MM.1S (cell line): ENCODE measurements around the gene PRRX2.

Experiments
- DNase-seq: peaks from one replicate; pipeline ENCODE4 v3.0.0-alpha.2; 2015
- H2AFZ ChIP-seq: fragments of 300-600 bp; sonication (generic); 2 replicates; pipeline ENCODE4 v1.6.0; 2016; ENCODE audit warnings: antibody characterized with exemption, low read length
- H3F3A ChIP-seq: fragments of 300-600 bp; sonication (generic); 2 replicates; pipeline ENCODE4 v1.6.1; 2016; ENCODE audit warnings: mild to moderate bottlenecking, antibody characterized with exemption, low read length, moderate library complexity, mixed read lengths; ENCODE audit not compliant: insufficient read depth
- H3K27ac ChIP-seq: fragments of 300-600 bp; sonication (generic); 2 replicates; pipeline ENCODE4 v1.5.1; 2016; ENCODE audit warnings: mild to moderate bottlenecking, low read length
- H3K27me3 ChIP-seq: fragments of 300-600 bp; sonication (generic); replicated peaks from 2 replicates; pipeline ENCODE4 v1.6.0; 2016; ENCODE audit warnings: low read length; ENCODE audit not compliant: insufficient read depth
- H3K36me3 ChIP-seq: fragments of 300-600 bp; sonication (generic); replicated peaks from 2 replicates; pipeline ENCODE4 v1.6.1; 2016; ENCODE audit warnings: mild to moderate bottlenecking, low read length, mixed read lengths; ENCODE audit not compliant: insufficient read depth
- H3K4me1 ChIP-seq: fragments of 300-600 bp; sonication (generic); 2 replicates; pipeline ENCODE4 v1.6.1; 2016; ENCODE audit warnings: low read length, mixed read lengths
- H3K4me2 ChIP-seq: fragments of 300-600 bp; sonication (generic); 2 replicates; pipeline ENCODE4 v1.6.0; 2016; ENCODE audit warnings: low read depth, low read length
- H3K4me3 ChIP-seq: fragments of 300-600 bp; sonication (generic); 2 replicates; pipeline ENCODE4 v1.5.1; 2016; ENCODE audit warnings: low read length, mixed read lengths
- H3K79me2 ChIP-seq: fragments of 300-600 bp; sonication (generic); 2 replicates; pipeline ENCODE4 v1.6.1; 2016; ENCODE audit warnings: mixed run types, low read length, mixed read lengths
- H3K9ac ChIP-seq: fragments of 300-600 bp; sonication (generic); 2 replicates; pipeline ENCODE4 v1.6.1; 2016; ENCODE audit warnings: low read length, mixed read lengths
- H3K9me2 ChIP-seq: fragments of 300-600 bp; sonication (generic); replicated peaks from 2 replicates; pipeline ENCODE4 v1.6.1; 2016; ENCODE audit warnings: mild to moderate bottlenecking, low read length, mixed read lengths; ENCODE audit not compliant: insufficient read depth
- H3K9me3 ChIP-seq: fragments of 300-600 bp; sonication (generic); replicated peaks from 2 replicates; pipeline ENCODE4 v1.6.1; 2016; ENCODE audit warnings: mild to moderate bottlenecking, low read length, mixed read lengths; ENCODE audit not compliant: insufficient read depth
- H4K20me1 ChIP-seq: fragments of 300-600 bp; sonication (generic); 2 replicates; pipeline ENCODE4 v1.6.1; 2016; ENCODE audit warnings: mild to moderate bottlenecking, low read length, moderate library complexity, mixed read lengths; ENCODE audit not compliant: insufficient read depth
- CTCF ChIP-seq: fragments of 300-600 bp; sonication (generic); IDR thresholded peaks from 2 replicates; pipeline ENCODE4 v1.5.1; 2016; ENCODE audit warnings: antibody characterized with exemption, low read length, mixed read lengths
- EZH2 ChIP-seq: fragments of 300-600 bp; sonication (generic); optimal IDR thresholded peaks from 2 replicates; pipeline ENCODE3; 2017; ENCODE audit warnings: low read depth, mild to moderate bottlenecking, antibody characterized with exemption, low read length, mixed read lengths
- EZH2phosphoT487 ChIP-seq: fragments of 300-600 bp; sonication (generic); IDR thresholded peaks from 2 replicates; pipeline ENCODE4 v1.6.1; 2018; ENCODE audit warnings: antibody characterized with exemption, low read length

The PRRX2 gene

GRCh38 chr9:129648764-129649115, 16.7 kb upstream of the PRRX2 start:
- H3K36me3 ChIP-seq: no peaks in the 10 kb centered on the region
- H3K4me2 ChIP-seq: no peak overlapping the region
- H3K4me1 ChIP-seq: no peaks in the 10 kb centered on the region
- no peak for DNase-seq
- no peak overlapping the region for H3K4me3 ChIP-seq
- no peaks in the 10 kb centered on the region for H3K79me2 ChIP-seq
- H3K9me2 ChIP-seq: no peaks in the 10 kb centered on the region
- no peaks in the 10 kb centered on the region for H4K20me1 ChIP-seq
- no peak overlapping the region for H2AFZ ChIP-seq
- TF ChIP-seq EZH2 (no peak), CTCF (no peak), EZH2phosphoT487 (no peak)
- no peak overlapping the region for H3K27ac ChIP-seq
- no peaks in the 10 kb centered on the region for H3F3A ChIP-seq
- no peaks in the 10 kb centered on the region for H3K9me3 ChIP-seq
- H3K9ac ChIP-seq: no peak overlapping the region
- H3K27me3 ChIP-seq: peaks cover 86% of the 10 kb centered on the region

- Histone ChIP-seq H4K20me1 (no peaks in the 10 kb centered on the region), H3K4me2 (no peak overlapping the region), H3K4me3 (no peak overlapping the region), H3K9me2 (no peaks in the 10 kb centered on the region), H3K9ac (no peak overlapping the region), H3K27ac (no peak overlapping the region), H2AFZ (no peak overlapping the region), H3K36me3 (no peaks in the 10 kb centered on the region), H3K9me3 (no peaks in the 10 kb centered on the region), H3F3A (no peaks in the 10 kb centered on the region), H3K4me1 (no peaks in the 10 kb centered on the region), H3K79me2 (no peaks in the 10 kb centered on the region), H3K27me3 (peaks cover 87% of the 10 kb centered on the region)
- TF ChIP-seq EZH2 (no peak), CTCF (no peak), EZH2phosphoT487 (no peak)
- DNase-seq: no peak
Measured at GRCh38 chr9:129649726-129650679, 15.4 kb upstream of the PRRX2 start.

GRCh38 chr9:129650680-129651235, 14.7 kb upstream of the PRRX2 start:
- Histone ChIP-seq H3K9me2 (no peaks in the 10 kb centered on the region), H3K27me3 (peaks cover 87% of the 10 kb centered on the region), H3K9me3 (no peaks in the 10 kb centered on the region), H3K4me3 (no peak overlapping the region), H3K4me1 (0 out of 2 replicates have a peak, but pooled peaks cover 2% of the 10 kb centered on the region), H3K36me3 (no peaks in the 10 kb centered on the region), H3K9ac (no peak overlapping the region), H3K79me2 (no peaks in the 10 kb centered on the region), H4K20me1 (no peaks in the 10 kb centered on the region), H3K27ac (no peak overlapping the region), H2AFZ (no peak overlapping the region), H3F3A (no peaks in the 10 kb centered on the region), H3K4me2 (no peak overlapping the region)
- no peak for DNase-seq
- TF ChIP-seq EZH2: no peak
- no peak for TF ChIP-seq EZH2phosphoT487
- no peak for TF ChIP-seq CTCF
